GM12878 (cell line): ENCODE measurements around the gene WDR12. TPM values are rescaled to one million over a fixed set of nuclear protein-coding genes. Genes with fewer than 3 reads are reported as not detected.

Source experiments
- ATF7 ChIP-seq: fragments of 450-650 bp; IDR thresholded peaks from 2 replicates; pipeline ENCODE4 v1.6.1; 2016; ENCODE audit warnings: low read depth, mild to moderate bottlenecking
- BHLHE40 ChIP-seq, 2 experiments: fragments of 450-650 bp in 1 of 2; IDR thresholded peaks; 2 replicates each; pipeline ENCODE4 v1.6.1; 2011 to 2017; ENCODE audit warnings: low read depth in 2 of 2, borderline replicate concordance in 1 of 2, improper control_type of control experiment in 1 of 2, low read length in 1 of 2, mild to moderate bottlenecking in 1 of 2
- BRCA1 ChIP-seq: IDR thresholded peaks from 2 replicates; pipeline ENCODE4 v1.6.1; 2011; ENCODE audit warnings: low read depth, low read length, improper control_type of control experiment
- CHD2 ChIP-seq: IDR thresholded peaks from 2 replicates; pipeline ENCODE4 v1.6.1; 2011; ENCODE audit warnings: low read depth, low read length, improper control_type of control experiment, borderline replicate concordance
- CHD4 ChIP-seq: fragments of 200-600 bp; sonication (generic); IDR thresholded peaks from 2 replicates; pipeline ENCODE4 v1.6.1; 2016; ENCODE audit warnings: mild to moderate bottlenecking
- DPF2 ChIP-seq: fragments of 450-650 bp; IDR thresholded peaks from 2 replicates; pipeline ENCODE4 v1.6.1; 2017; ENCODE audit warnings: mild to moderate bottlenecking
- GABPA ChIP-seq: IDR thresholded peaks from 2 replicates; pipeline ENCODE4 v1.6.1; 2014; ENCODE audit warnings: antibody characterized with exemption, low read depth, mild to moderate bottlenecking, inconsistent platforms
- HDAC2 ChIP-seq: fragments of 200-600 bp; sonication (generic); IDR thresholded peaks from 2 replicates; pipeline ENCODE4 v1.6.1; 2017
- IRF4 ChIP-seq: IDR thresholded peaks from 2 replicates; pipeline ENCODE4 v1.6.1; 2011; ENCODE audit warnings: low read depth, low read length
- MTA3 ChIP-seq: IDR thresholded peaks from 2 replicates; pipeline ENCODE4 v1.6.1; 2012; ENCODE audit warnings: low read length, inconsistent platforms, borderline replicate concordance
- NFXL1 ChIP-seq: fragments of 450-650 bp; IDR thresholded peaks from 2 replicates; pipeline ENCODE4 v1.6.1; 2017; ENCODE audit warnings: antibody characterized with exemption, mild to moderate bottlenecking, borderline replicate concordance
- PAX5 ChIP-seq: IDR thresholded peaks from 2 replicates; pipeline ENCODE4 v1.6.1; 2011; ENCODE audit warnings: low read depth, low read length, borderline replicate concordance
- RBBP5 ChIP-seq: fragments of 200-600 bp; sonication (generic); conservative IDR thresholded peaks from 2 replicates; pipeline ENCODE4 v1.6.1; 2016
- RUNX3 ChIP-seq: IDR thresholded peaks from 2 replicates; pipeline ENCODE4 v1.6.1; 2012; ENCODE audit warnings: low read length, inconsistent platforms
- SREBF2 ChIP-seq: IDR thresholded peaks from 2 replicates; pipeline ENCODE4 v1.6.1; 2012; ENCODE audit warnings: mild to moderate bottlenecking, low read length
- SUZ12 ChIP-seq: fragments of 200-600 bp; sonication (generic); IDR thresholded peaks from one replicate; pipeline ENCODE4 v1.6.1; 2018; ENCODE audit warnings: antibody characterized with exemption, mild to moderate bottlenecking; ENCODE audit not compliant: unreplicated experiment
- TBL1XR1 ChIP-seq: IDR thresholded peaks from 2 replicates; pipeline ENCODE4 v1.6.1; 2012; ENCODE audit warnings: low read depth, low read length, improper control_type of control experiment
- ZNF274 ChIP-seq: IDR thresholded peaks from one replicate; pipeline ENCODE4 v1.8.0; 2011; ENCODE audit not compliant: insufficient read length, insufficient read depth
- ZNF384 ChIP-seq: IDR thresholded peaks from 2 replicates; pipeline ENCODE4 v1.6.1; 2012; ENCODE audit warnings: low read depth, mild to moderate bottlenecking, low read length, improper control_type of control experiment, borderline replicate concordance
- polyA plus RNA-seq, 11 experiments: library from polyadenylated mRNA; depleted of rRNA in 4 of 11; unstranded in 6 of 11; stranded (reverse) in 5 of 11; fragments of >200 nt; fragmentation: Nextera tagmentation in 4 of 11; fragmentation: Illumina TruSeq in 1 of 11; extraction: Ambion mirVana in 4 of 11; extraction: Trizol in 1 of 11; gene quantifications; 1 replicate in 1 of 11; 2 replicates in 10 of 11; pipeline versions ENCODE4 v1.2.1 to v1.2.3, GENCODE V29; 2011 to 2016; ENCODE audit warnings: inconsistent platforms in 2 of 11, missing spikeins in 2 of 11, low read depth in 1 of 11
- total RNA-seq, 4 experiments: library from RNA; depleted of rRNA in 3 of 4; stranded (reverse); fragments of >200 nt in 3 of 4; fragmentation: Illumina TruSeq in 1 of 4; extraction: Trizol in 1 of 4; gene quantifications; 2 replicates each; pipeline versions ENCODE4 v1.2.1 to v1.2.3, GENCODE V29; 2013 to 2021
- TF ChIP-seq, protein P1 (sequence below): fragments of 150-350 bp; IDR thresholded peaks from 2 replicates; pipeline ENCODE4 v1.6.1; 2016; ENCODE audit warnings: low read depth, low read length
- TF ChIP-seq, protein P2 (sequence below): fragments of 450-650 bp; IDR thresholded peaks from 2 replicates; pipeline ENCODE4 v1.6.1; 2017; ENCODE audit warnings: antibody characterized with exemption, mild to moderate bottlenecking, moderate library complexity
- TF ChIP-seq, protein P3 (sequence below): fragments of 450-650 bp; IDR thresholded peaks from 2 replicates; pipeline ENCODE4 v1.6.1; 2016; ENCODE audit warnings: mild to moderate bottlenecking
- TF ChIP-seq, protein P4 (sequence below): fragments of 150-350 bp; IDR thresholded peaks from 2 replicates; pipeline ENCODE4 v1.6.1; 2014; ENCODE audit warnings: mild to moderate bottlenecking, low read depth, low read length

WDR12 gene
- total and polyA plus RNA-seq, 10 of the 15 experiments (the other 5 are each of a cell fraction or from before 2014, with no cell fraction given), result 52.9 to 256 (median 108) TPM

DNA sequence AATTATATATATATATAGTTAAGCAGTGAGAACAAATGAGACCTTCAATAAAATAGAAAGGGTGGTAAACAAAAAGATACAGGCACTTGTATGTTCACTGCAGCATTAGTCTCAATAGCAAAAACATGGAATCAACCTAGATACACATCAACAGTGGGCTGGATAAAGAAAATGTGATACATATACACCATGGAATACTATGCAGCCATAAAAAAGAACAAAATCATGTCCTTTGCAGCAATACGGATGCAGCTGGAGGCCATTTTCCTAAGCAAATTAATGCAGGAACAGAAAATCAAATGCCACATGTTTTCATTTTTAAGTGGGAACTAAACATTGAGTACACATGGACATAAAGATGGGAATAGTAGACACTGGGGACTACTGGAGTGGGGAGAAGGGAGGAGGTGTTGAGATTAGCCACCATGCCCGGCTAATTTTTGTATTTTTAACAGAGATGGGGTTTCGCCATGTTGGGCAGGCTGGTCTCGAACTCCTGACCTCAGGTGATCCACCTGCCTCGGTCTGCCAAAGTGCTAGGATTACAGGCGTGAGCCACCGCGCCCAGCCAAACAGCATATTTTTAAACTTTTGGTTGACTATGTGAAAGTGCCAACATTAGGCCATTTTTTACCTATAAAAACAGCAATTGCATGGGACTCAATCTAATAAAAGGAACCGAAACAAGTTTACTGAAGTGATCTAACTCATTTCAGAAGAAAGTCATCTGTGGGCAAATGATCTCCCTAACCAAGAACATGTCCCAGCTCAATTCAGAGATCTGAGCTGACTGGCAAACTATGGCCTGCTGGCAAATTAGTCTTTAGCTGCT is 63.6 kb downstream of the WDR12 start (continued):
- TF ChIP-seq, protein P1, sequence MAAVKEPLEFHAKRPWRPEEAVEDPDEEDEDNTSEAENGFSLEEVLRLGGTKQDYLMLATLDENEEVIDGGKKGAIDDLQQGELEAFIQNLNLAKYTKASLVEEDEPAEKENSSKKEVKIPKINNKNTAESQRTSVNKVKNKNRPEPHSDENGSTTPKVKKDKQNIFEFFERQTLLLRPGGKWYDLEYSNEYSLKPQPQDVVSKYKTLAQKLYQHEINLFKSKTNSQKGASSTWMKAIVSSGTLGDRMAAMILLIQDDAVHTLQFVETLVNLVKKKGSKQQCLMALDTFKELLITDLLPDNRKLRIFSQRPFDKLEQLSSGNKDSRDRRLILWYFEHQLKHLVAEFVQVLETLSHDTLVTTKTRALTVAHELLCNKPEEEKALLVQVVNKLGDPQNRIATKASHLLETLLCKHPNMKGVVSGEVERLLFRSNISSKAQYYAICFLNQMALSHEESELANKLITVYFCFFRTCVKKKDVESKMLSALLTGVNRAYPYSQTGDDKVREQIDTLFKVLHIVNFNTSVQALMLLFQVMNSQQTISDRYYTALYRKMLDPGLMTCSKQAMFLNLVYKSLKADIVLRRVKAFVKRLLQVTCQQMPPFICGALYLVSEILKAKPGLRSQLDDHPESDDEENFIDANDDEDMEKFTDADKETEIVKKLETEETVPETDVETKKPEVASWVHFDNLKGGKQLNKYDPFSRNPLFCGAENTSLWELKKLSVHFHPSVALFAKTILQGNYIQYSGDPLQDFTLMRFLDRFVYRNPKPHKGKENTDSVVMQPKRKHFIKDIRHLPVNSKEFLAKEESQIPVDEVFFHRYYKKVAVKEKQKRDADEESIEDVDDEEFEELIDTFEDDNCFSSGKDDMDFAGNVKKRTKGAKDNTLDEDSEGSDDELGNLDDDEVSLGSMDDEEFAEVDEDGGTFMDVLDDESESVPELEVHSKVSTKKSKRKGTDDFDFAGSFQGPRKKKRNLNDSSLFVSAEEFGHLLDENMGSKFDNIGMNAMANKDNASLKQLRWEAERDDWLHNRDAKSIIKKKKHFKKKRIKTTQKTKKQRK, result no peak
- TF ChIP-seq SUZ12, result no peak
- no peak for TF ChIP-seq RBBP5
- TF ChIP-seq ZNF384, result no peak
- peak; percentile 56; the same call in 1 of the 2 replicates for TF ChIP-seq ATF7
- no peak for TF ChIP-seq SREBF2
- no peak for TF ChIP-seq HDAC2
- TF ChIP-seq MTA3, result no peak
- peak; percentile 93 for TF ChIP-seq IRF4
- no peak for TF ChIP-seq TBL1XR1
- peak; percentile 13 to 70; a peak in 1 of 4 replicates for TF ChIP-seq BHLHE40 (IDR thresholded peaks at IDR 0.05; ENCODE audit: borderline replicate concordance in 1 of 2, low read depth in 2 of 2, low read length in 1 of 2)
- TF ChIP-seq CHD2, result no peak
- TF ChIP-seq NFXL1, result no peak
- TF ChIP-seq CHD4, result no peak
- TF ChIP-seq, protein P2, sequence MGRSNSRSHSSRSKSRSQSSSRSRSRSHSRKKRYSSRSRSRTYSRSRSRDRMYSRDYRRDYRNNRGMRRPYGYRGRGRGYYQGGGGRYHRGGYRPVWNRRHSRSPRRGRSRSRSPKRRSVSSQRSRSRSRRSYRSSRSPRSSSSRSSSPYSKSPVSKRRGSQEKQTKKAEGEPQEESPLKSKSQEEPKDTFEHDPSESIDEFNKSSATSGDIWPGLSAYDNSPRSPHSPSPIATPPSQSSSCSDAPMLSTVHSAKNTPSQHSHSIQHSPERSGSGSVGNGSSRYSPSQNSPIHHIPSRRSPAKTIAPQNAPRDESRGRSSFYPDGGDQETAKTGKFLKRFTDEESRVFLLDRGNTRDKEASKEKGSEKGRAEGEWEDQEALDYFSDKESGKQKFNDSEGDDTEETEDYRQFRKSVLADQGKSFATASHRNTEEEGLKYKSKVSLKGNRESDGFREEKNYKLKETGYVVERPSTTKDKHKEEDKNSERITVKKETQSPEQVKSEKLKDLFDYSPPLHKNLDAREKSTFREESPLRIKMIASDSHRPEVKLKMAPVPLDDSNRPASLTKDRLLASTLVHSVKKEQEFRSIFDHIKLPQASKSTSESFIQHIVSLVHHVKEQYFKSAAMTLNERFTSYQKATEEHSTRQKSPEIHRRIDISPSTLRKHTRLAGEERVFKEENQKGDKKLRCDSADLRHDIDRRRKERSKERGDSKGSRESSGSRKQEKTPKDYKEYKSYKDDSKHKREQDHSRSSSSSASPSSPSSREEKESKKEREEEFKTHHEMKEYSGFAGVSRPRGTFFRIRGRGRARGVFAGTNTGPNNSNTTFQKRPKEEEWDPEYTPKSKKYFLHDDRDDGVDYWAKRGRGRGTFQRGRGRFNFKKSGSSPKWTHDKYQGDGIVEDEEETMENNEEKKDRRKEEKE, result no peak
- no peak for TF ChIP-seq ZNF274
- TF ChIP-seq BRCA1, result no peak
- TF ChIP-seq, protein P3, sequence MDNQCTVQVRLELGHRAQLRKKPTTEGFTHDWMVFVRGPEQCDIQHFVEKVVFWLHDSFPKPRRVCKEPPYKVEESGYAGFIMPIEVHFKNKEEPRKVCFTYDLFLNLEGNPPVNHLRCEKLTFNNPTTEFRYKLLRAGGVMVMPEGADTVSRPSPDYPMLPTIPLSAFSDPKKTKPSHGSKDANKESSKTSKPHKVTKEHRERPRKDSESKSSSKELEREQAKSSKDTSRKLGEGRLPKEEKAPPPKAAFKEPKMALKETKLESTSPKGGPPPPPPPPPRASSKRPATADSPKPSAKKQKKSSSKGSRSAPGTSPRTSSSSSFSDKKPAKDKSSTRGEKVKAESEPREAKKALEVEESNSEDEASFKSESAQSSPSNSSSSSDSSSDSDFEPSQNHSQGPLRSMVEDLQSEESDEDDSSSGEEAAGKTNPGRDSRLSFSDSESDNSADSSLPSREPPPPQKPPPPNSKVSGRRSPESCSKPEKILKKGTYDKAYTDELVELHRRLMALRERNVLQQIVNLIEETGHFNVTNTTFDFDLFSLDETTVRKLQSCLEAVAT, result peak; percentile 38; the same call in 1 of the 2 replicates
- no peak for TF ChIP-seq GABPA
- TF ChIP-seq, protein P4, sequence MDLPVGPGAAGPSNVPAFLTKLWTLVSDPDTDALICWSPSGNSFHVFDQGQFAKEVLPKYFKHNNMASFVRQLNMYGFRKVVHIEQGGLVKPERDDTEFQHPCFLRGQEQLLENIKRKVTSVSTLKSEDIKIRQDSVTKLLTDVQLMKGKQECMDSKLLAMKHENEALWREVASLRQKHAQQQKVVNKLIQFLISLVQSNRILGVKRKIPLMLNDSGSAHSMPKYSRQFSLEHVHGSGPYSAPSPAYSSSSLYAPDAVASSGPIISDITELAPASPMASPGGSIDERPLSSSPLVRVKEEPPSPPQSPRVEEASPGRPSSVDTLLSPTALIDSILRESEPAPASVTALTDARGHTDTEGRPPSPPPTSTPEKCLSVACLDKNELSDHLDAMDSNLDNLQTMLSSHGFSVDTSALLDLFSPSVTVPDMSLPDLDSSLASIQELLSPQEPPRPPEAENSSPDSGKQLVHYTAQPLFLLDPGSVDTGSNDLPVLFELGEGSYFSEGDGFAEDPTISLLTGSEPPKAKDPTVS, result no peak
- peak; percentile 86 for TF ChIP-seq DPF2
- peak; percentile 75 for TF ChIP-seq RUNX3
- TF ChIP-seq PAX5, result peak; percentile 50; the same call in 1 of the 2 replicates
